Fibroblast of villous mesenchyme (primary cell): ENCODE measurements around the gene KYNU. TPM values are rescaled to one million over a fixed set of nuclear protein-coding genes. Genes with fewer than 3 reads are reported as not detected.
"Not testable (repeated sequence)": the region's sequence is repeated elsewhere in the genome, so short reads cannot be mapped to it uniquely, and the experiment has no call there.

Experiments
- DNase-seq: peaks from one replicate; pipeline ENCODE4 v3.0.0-alpha.2; 2010; ENCODE audit warnings: low read depth
- H3K4me3 ChIP-seq: 2 replicates; pipeline ENCODE4 v1.5.1; 2011; ENCODE audit warnings: low read depth, mild to moderate bottlenecking, low read length
- CTCF ChIP-seq: IDR thresholded peaks from 2 replicates; pipeline ENCODE4 v1.5.1; 2012; ENCODE audit warnings: low read depth, mild to moderate bottlenecking, low read length; ENCODE audit not compliant: insufficient read depth
- total RNA-seq: library from RNA; depleted of rRNA; stranded (reverse); fragments of >200 nt; gene quantifications from 2 replicates; pipeline ENCODE4 v1.2.3, GENCODE V29; 2012

Gene KYNU
- total RNA-seq, 1 donor: 0.43 TPM

- no peak for DNase-seq
- H3K4me3 ChIP-seq: no peak overlapping the region
- TF ChIP-seq CTCF: no peak
Observed at GRCh38 chr2:142883526-142883925, 6.1 kb downstream of the KYNU start.

GRCh38 chr2:142885543-142885942 lies 8.1 kb downstream of the KYNU start:
- no peak for TF ChIP-seq CTCF
- no peak overlapping the region for H3K4me3 ChIP-seq
- no peak for DNase-seq

- TF ChIP-seq CTCF: no peak
- H3K4me3 ChIP-seq: no peak overlapping the region
- no peak for DNase-seq
Observed at GRCh38 chr2:142892715-142893114, 15.3 kb downstream of the KYNU start.

- no peak for DNase-seq
- TF ChIP-seq CTCF: no peak
- H3K4me3 ChIP-seq: no peak overlapping the region
Observed at GRCh38 chr2:142893241-142893640, 15.8 kb downstream of the KYNU start.

- TF ChIP-seq CTCF: no peak
- no peak overlapping the region for H3K4me3 ChIP-seq
- DNase-seq: no peak
Observed at GRCh38 chr2:142897807-142898206, 20.3 kb downstream of the KYNU start.

GRCh38 chr2:142900327-142900726 lies 22.9 kb downstream of the KYNU start:
- not testable (repeated sequence) for DNase-seq, H3K4me3 ChIP-seq

- no peak for DNase-seq
- no peak overlapping the region for H3K4me3 ChIP-seq
- no peak for TF ChIP-seq CTCF
Observed at GRCh38 chr2:142901780-142902179, 24.3 kb downstream of the KYNU start.

- DNase-seq, H3K4me3 ChIP-seq: not testable (repeated sequence)
Observed at GRCh38 chr2:142903726-142904125, 26.3 kb downstream of the KYNU start.
